Thyroid gland (tissue), 4 donors: ENCODE measurements around the gene KIF25. TPM values are rescaled to one million over a fixed set of nuclear protein-coding genes. Genes with fewer than 3 reads are reported as not detected.

Source experiments
- DNase-seq, 2 donors: peaks; one replicate each; pipeline ENCODE4 v3.0.0-alpha.2; 2019
- H3K27ac ChIP-seq, 3 donors: fragments of 200-600 bp; sonication (generic); 1 replicate in 2 of 3; 2 replicates in 1 of 3; pipeline ENCODE4 v1.5.1; 2016 to 2019; ENCODE audit warnings: mild to moderate bottlenecking in 1 of 3, moderate library complexity in 1 of 3
- H3K27me3 ChIP-seq: fragments of 200-600 bp; sonication (generic); one replicate; pipeline ENCODE4 v1.5.1; 2019
- H3K36me3 ChIP-seq, 2 donors: fragments of 200-600 bp; sonication (generic); one replicate each; pipeline ENCODE4 v1.5.1; 2016 to 2019
- H3K4me1 ChIP-seq, 2 donors: fragments of 200-600 bp; sonication (generic); one replicate each; pipeline ENCODE4 v1.5.1; 2017 to 2019
- H3K4me3 ChIP-seq, 3 donors: fragments of 200-600 bp; sonication (generic); replicated peaks in 1 of 3; 1 replicate in 2 of 3; 2 replicates in 1 of 3; pipeline ENCODE4 v1.5.1; 2016; ENCODE audit warnings: mild to moderate bottlenecking in 1 of 3
- H3K9me3 ChIP-seq: fragments of 200-600 bp; sonication (generic); one replicate; pipeline ENCODE4 v1.5.1; 2017
- CTCF ChIP-seq, 6 experiments: fragments of 200-600 bp in 3 of 6; fragments of 450-650 bp in 3 of 6; sonication (generic) in 3 of 6; IDR thresholded peaks; one replicate each; pipeline ENCODE4 v1.5.1; 2016 to 2019; ENCODE audit warnings: antibody characterized with exemption in 6 of 6, mild to moderate bottlenecking in 2 of 6, inconsistent platforms in 1 of 6, moderate library complexity in 1 of 6
- POLR2A ChIP-seq, 2 donors: fragments of 450-650 bp; IDR thresholded peaks; one replicate each; pipeline ENCODE4 v1.6.1; 2017; ENCODE audit warnings: antibody characterized with exemption in 2 of 2, mild to moderate bottlenecking in 2 of 2, moderate library complexity in 1 of 2
- WGBS, 2 donors: methylation state at CpG; one replicate each; pipeline ENCODE4 v1.1.5; 2017; 5-methylcytosine and 5-hydroxymethylcytosine counted together
- intact Hi-C: fragments of 100-400 bp; cut with DNase I; formaldehyde crosslinking; loops from one replicate; pipeline ENCODE4 v1.15.1; 2023
- total RNA-seq, 4 donors: library from RNA; depleted of rRNA; stranded (reverse); fragments of >200 nt; gene quantifications; one replicate each; pipeline ENCODE4 v1.2.3, GENCODE V29; 2016

The KIF25 gene
- total RNA-seq, 4 donors from 2014 or later = not detected

- intact Hi-C loops = no loop called here
- Histone ChIP-seq H3K4me3 (no peak overlapping the region), H3K27me3 (no peaks in the 10 kb centered on the region), H3K9me3 (no peaks in the 10 kb centered on the region), H3K36me3 (no peaks in the 10 kb centered on the region), H3K4me1 (peaks cover 0 to 4% of the 10 kb centered on the region in 2 donors), H3K27ac (peak overlapping the region in 2 of 3 donors; percentile 26 to 55)
- WGBS, 2 donors = 32 to 44% methylated on average over 34 to 36 of the region's 45 CpGs
- TF ChIP-seq POLR2A (IDR thresholded peaks at IDR 0.05) = no peak
- TF ChIP-seq CTCF (IDR thresholded peaks at IDR 0.05) = no peak
- peak; percentile 36 for DNase-seq
These were observed 37.7 kb downstream of the KIF25 start for GRCh38 chr6:168035098-168035660.

- no peak for DNase-seq
- H3K9me3 ChIP-seq = no peaks in the 10 kb centered on the region
- no peaks in the 10 kb centered on the region for H3K27me3 ChIP-seq
- H3K27ac ChIP-seq = peak overlapping the region in 2 of 3 donors; percentile 26 to 55
- no peaks in the 10 kb centered on the region for H3K36me3 ChIP-seq
- no peaks in the 10 kb centered on the region for H3K4me1 ChIP-seq
- TF ChIP-seq CTCF (IDR thresholded peaks at IDR 0.05) (no peak), POLR2A (IDR thresholded peaks at IDR 0.05) (no peak)
- H3K4me3 ChIP-seq = no peak overlapping the region
- intact Hi-C loops = no loop called here
- 59 to 68% methylated on average over 28 to 29 of the region's 29 CpGs for WGBS, 2 donors
These were observed 38.4 kb downstream of the KIF25 start for GRCh38 chr6:168035661-168036545.

GRCh38 chr6:168037242-168037641 lies 39.8 kb downstream of the KIF25 start:
- no peak overlapping the region for H3K27ac ChIP-seq
- intact Hi-C loops = no loop called here
- H3K9me3 ChIP-seq = no peaks in the 10 kb centered on the region
- no peaks in the 10 kb centered on the region for H3K27me3 ChIP-seq
- H3K4me3 ChIP-seq = no peak overlapping the region
- no peaks in the 10 kb centered on the region for H3K36me3 ChIP-seq
- DNase-seq = no peak
- 77 to 82% methylated on average over 6 of the region's 6 CpGs for WGBS, 2 donors
- no peaks in the 10 kb centered on the region for H3K4me1 ChIP-seq
- TF ChIP-seq POLR2A (IDR thresholded peaks at IDR 0.05) (no peak), CTCF (IDR thresholded peaks at IDR 0.05) (no peak)

GRCh38 chr6:168037856-168038255 lies 40.4 kb downstream of the KIF25 start:
- WGBS, 2 donors = 59 to 64% methylated on average over 5 of the region's 5 CpGs
- DNase-seq = no peak
- no peaks in the 10 kb centered on the region for H3K27me3 ChIP-seq
- intact Hi-C loops = no loop called here
- H3K27ac ChIP-seq = no peak overlapping the region
- no peaks in the 10 kb centered on the region for H3K9me3 ChIP-seq
- TF ChIP-seq POLR2A (IDR thresholded peaks at IDR 0.05) (no peak), CTCF (IDR thresholded peaks at IDR 0.05) (no peak)
- no peaks in the 10 kb centered on the region for H3K4me1 ChIP-seq
- H3K36me3 ChIP-seq = no peaks in the 10 kb centered on the region
- H3K4me3 ChIP-seq = no peak overlapping the region

- Histone ChIP-seq H3K27me3 (no peaks in the 10 kb centered on the region), H3K4me3 (no peak overlapping the region), H3K36me3 (no peaks in the 10 kb centered on the region), H3K4me1 (no peaks in the 10 kb centered on the region), H3K9me3 (no peaks in the 10 kb centered on the region), H3K27ac (no peak overlapping the region)
- WGBS, 2 donors = 89 to 96% methylated on average over 9 to 13 of the region's 13 CpGs
- no peak for DNase-seq
- TF ChIP-seq CTCF (IDR thresholded peaks at IDR 0.05) (no peak), POLR2A (IDR thresholded peaks at IDR 0.05) (no peak)
- intact Hi-C loops = no loop called here
These were observed 41.2 kb downstream of the KIF25 start for GRCh38 chr6:168038576-168039140.
